ENCODE results near the gene MYOG. TPM values are rescaled to one million over a fixed set of nuclear protein-coding genes. Genes with fewer than 3 reads are reported as not detected.

MYOG gene
- total and polyA plus RNA-seq, 10 of the 15 experiments (the other 5 are each of a cell fraction or from before 2014, with no cell fraction given) = not detected

DNA sequence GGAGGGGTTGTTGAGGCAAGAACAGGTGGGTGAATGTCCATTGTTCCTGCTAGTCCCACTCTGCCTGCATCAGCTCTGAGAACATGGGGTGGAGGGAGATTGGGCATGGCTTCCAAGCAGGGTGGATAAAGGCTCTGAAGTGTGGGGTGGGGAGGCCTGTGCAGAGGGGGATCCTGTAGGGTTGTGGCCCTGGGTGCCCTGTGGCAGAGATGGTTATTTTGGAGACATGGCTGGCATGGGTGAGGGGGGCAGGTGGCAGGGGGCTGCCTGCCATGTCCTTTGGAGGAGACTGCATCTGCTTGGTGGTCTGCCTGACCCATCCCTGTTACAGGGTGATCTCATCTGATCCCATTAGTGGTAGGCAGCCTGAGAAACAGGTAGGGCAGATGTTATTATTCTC lies 11.2 kb downstream of the MYOG start:
- Histone ChIP-seq H4K20me1 (ENCODE audit: control insufficient read depth, insufficient read depth) (no peaks in the 10 kb centered on the region), H3K79me2 (ENCODE audit: control insufficient read depth, insufficient read depth, low read length) (no peaks in the 10 kb centered on the region), H3K27ac (ENCODE audit: control insufficient read depth, insufficient read depth) (no peak overlapping the region), H3K4me2 (ENCODE audit: control insufficient read depth, insufficient read depth) (no peak overlapping the region), H2AFZ (ENCODE audit: control insufficient read depth, low read depth, low read length) (no peak overlapping the region), H3K36me3 (ENCODE audit: control insufficient read depth in 2 of 2, insufficient read depth in 2 of 2, low read length in 1 of 2) (no peaks in the 10 kb centered on the region), H3K4me1 (ENCODE audit: control insufficient read depth, insufficient read depth, low read length) (no peaks in the 10 kb centered on the region), H3K9me3 (replicated peaks; ENCODE audit: control insufficient read depth, insufficient read depth, low read length) (no peaks in the 10 kb centered on the region), H3K4me3 (no peak overlapping the region), H3K27me3 (replicated peaks in 1 of 2; ENCODE audit: control insufficient read depth in 2 of 2, insufficient read depth in 2 of 2, low read length in 1 of 2) (peaks cover 3 to 12% of the 10 kb centered on the region in 2 experiments; a peak in 2 of 4 replicates), H3K9ac (ENCODE audit: control insufficient read depth, insufficient read depth, low read length) (no peak overlapping the region)
- DNase-seq (ENCODE audit: low read depth, low spot score) (no peak), FAIRE-seq (no peak), ATAC-seq (no peak)
- ChIA-PET SMC1A (ENCODE audit: uncharacterized antibody, unreplicated experiment) (no interaction called here), POLR2A (no interaction called here), RAD21 (ENCODE audit: unreplicated experiment) (no interaction called here), CTCF (no interaction called here)
- BruUV-seq (replicated peaks) = no TSS peak
- in situ Hi-C loops (cut with MboI) = no loop called here
- intact Hi-C loops (cut with micrococcal nuclease; ENCODE audit: unreplicated experiment) = no loop called here
- TF ChIP-seq SUPT20H (IDR thresholded peaks at IDR 0.05; ENCODE audit: borderline replicate concordance, control insufficient read depth, low read depth, low read length) = no peak
- TF ChIP-seq, protein P1, sequence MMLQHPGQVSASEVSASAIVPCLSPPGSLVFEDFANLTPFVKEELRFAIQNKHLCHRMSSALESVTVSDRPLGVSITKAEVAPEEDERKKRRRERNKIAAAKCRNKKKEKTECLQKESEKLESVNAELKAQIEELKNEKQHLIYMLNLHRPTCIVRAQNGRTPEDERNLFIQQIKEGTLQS (IDR thresholded peaks at IDR 0.05; ENCODE audit: borderline replicate concordance, extremely low read depth, low read depth, low read length) = no peak
- TF ChIP-seq, protein P2, sequence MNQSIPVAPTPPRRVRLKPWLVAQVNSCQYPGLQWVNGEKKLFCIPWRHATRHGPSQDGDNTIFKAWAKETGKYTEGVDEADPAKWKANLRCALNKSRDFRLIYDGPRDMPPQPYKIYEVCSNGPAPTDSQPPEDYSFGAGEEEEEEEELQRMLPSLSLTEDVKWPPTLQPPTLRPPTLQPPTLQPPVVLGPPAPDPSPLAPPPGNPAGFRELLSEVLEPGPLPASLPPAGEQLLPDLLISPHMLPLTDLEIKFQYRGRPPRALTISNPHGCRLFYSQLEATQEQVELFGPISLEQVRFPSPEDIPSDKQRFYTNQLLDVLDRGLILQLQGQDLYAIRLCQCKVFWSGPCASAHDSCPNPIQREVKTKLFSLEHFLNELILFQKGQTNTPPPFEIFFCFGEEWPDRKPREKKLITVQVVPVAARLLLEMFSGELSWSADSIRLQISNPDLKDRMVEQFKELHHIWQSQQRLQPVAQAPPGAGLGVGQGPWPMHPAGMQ (IDR thresholded peaks at IDR 0.05; ENCODE audit: borderline replicate concordance) = no peak
- no peak for TF ChIP-seq HDGF (IDR thresholded peaks at IDR 0.05)
- no peak for TF ChIP-seq SUZ12 (IDR thresholded peaks at IDR 0.05; ENCODE audit: unreplicated experiment)
- no peak for TF ChIP-seq BACH1 (IDR thresholded peaks at IDR 0.05; ENCODE audit: borderline replicate concordance)
- TF ChIP-seq, protein P3, sequence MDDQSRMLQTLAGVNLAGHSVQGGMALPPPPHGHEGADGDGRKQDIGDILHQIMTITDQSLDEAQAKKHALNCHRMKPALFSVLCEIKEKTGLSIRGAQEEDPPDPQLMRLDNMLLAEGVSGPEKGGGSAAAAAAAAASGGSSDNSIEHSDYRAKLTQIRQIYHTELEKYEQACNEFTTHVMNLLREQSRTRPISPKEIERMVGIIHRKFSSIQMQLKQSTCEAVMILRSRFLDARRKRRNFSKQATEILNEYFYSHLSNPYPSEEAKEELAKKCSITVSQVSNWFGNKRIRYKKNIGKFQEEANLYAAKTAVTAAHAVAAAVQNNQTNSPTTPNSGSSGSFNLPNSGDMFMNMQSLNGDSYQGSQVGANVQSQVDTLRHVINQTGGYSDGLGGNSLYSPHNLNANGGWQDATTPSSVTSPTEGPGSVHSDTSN (IDR thresholded peaks at IDR 0.05; ENCODE audit: insufficient replicate concordance, low read depth, low read length) = no peak
- no peak for TF ChIP-seq IRF4 (IDR thresholded peaks at IDR 0.05; ENCODE audit: low read depth, low read length)
- TF ChIP-seq SMAD5 (IDR thresholded peaks at IDR 0.05; ENCODE audit: low read depth) = no peak
- TF ChIP-seq CBX3 (IDR thresholded peaks at IDR 0.05; ENCODE audit: borderline replicate concordance, low read depth) = no peak
